Loucy (cell line): ENCODE data around the gene TBX20.

Experiments used
- H2AFZ ChIP-seq: fragments of 200-600 bp; sonication (generic); 2 replicates; pipeline ENCODE4 v1.6.0; 2016; ENCODE audit warnings: antibody characterized with exemption, mild to moderate bottlenecking, low read length, moderate library complexity
- H3F3A ChIP-seq: fragments of 200-600 bp; 2 replicates; pipeline ENCODE4 v1.6.0; 2016; ENCODE audit warnings: antibody characterized with exemption, low read depth, mild to moderate bottlenecking
- H3K27me3 ChIP-seq: fragments of 200-600 bp; sonication (generic); 2 replicates; pipeline ENCODE4 v1.6.1; 2014; ENCODE audit warnings: low read length, mild to moderate bottlenecking; ENCODE audit not compliant: insufficient read depth, poor library complexity, severe bottlenecking
- H3K36me3 ChIP-seq: fragments of 200-600 bp; sonication (generic); 2 replicates; pipeline ENCODE4 v1.6.1; 2016; ENCODE audit warnings: low read length; ENCODE audit not compliant: insufficient read depth
- H3K4me1 ChIP-seq: fragments of 200-600 bp; sonication (generic); 2 replicates; pipeline ENCODE4 v1.5.1; 2014; ENCODE audit warnings: low read length, mild to moderate bottlenecking; ENCODE audit not compliant: insufficient read depth, poor library complexity, severe bottlenecking
- H3K4me2 ChIP-seq: fragments of 200-600 bp; sonication (generic); 2 replicates; pipeline ENCODE4 v1.6.0; 2014; ENCODE audit warnings: antibody characterized with exemption, low read length, low read depth, mild to moderate bottlenecking; ENCODE audit not compliant: poor library complexity, severe bottlenecking
- H3K4me3 ChIP-seq: fragments of 200-600 bp; sonication (generic); 2 replicates; pipeline ENCODE4 v1.5.1; 2014; ENCODE audit warnings: low read length, mild to moderate bottlenecking, mixed read lengths; ENCODE audit not compliant: poor library complexity, severe bottlenecking
- H3K79me2 ChIP-seq: fragments of 200-600 bp; sonication (generic); 2 replicates; pipeline ENCODE4 v1.6.1; 2014; ENCODE audit warnings: low read length; ENCODE audit not compliant: insufficient read depth
- H3K9ac ChIP-seq: fragments of 200-600 bp; sonication (generic); 2 replicates; pipeline ENCODE4 v1.6.0; 2014; ENCODE audit warnings: mild to moderate bottlenecking, low read depth, low read length, moderate library complexity; ENCODE audit not compliant: poor library complexity, severe bottlenecking
- H3K9me2 ChIP-seq: fragments of 200-600 bp; sonication (generic); replicated peaks from 2 replicates; pipeline ENCODE4 v1.6.1; 2016; ENCODE audit warnings: low read depth, low read length, mixed read lengths
- H3K9me3 ChIP-seq: fragments of 200-600 bp; sonication (generic); 2 replicates; pipeline ENCODE4 v1.6.1; 2014; ENCODE audit warnings: mild to moderate bottlenecking, antibody characterized with exemption, low read length, low read depth; ENCODE audit not compliant: insufficient read depth
- H4K20me1 ChIP-seq: fragments of 200-600 bp; sonication (generic); 2 replicates; pipeline ENCODE4 v1.6.0; 2014; ENCODE audit warnings: antibody characterized with exemption, low read length, mild to moderate bottlenecking; ENCODE audit not compliant: insufficient read depth, poor library complexity, severe bottlenecking
- EZH2phosphoT487 ChIP-seq: fragments of 200-600 bp; IDR thresholded peaks from 2 replicates; pipeline ENCODE4 v1.6.1; 2018; ENCODE audit warnings: antibody characterized with exemption, mild to moderate bottlenecking, moderate library complexity, borderline replicate concordance
- TF ChIP-seq, protein P1 (sequence below): fragments of 200-600 bp; sonication (generic); conservative IDR thresholded peaks from 2 replicates; pipeline ENCODE4 v1.5.1; 2014; ENCODE audit warnings: mild to moderate bottlenecking, antibody characterized with exemption, low read length

The TBX20 gene

DNA sequence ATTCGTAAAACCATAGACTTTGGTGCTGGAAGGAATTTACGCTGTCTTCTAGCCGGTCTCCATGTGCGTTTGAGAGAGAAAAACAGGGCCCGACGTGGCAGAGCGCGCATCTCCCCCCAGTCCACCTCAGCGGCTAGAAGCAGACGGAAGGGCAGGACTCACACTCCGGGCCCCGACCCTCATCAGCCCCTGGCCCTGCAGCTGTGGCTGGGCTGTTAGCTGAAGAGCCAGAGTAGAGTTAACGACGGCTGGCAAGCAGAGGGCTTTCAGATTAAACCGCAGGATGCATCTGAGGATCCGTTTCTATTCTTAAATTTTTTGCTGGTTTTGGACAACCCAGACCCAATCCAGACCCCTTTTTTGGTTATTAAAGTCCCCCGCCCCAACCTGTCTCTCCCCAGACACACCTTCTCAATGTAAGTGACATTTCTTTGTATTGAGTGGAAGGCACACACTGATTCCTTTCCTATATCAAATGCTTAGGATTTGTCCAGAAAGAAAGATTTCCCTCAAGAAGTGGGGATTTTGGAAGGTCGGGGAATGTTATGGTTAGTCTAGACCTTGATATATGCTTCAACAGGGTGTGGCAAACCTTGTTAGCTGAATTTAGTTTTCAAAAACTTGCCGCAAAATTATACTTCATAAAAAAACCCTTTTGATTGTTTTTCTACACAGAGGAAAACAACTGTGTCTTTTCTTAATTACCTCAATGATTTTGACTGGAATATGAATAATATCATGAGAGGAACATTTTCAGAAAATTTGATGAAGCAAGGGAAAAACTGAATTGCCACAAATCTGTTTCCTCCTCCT is 1.7 kb upstream of the TBX20 start:
- H3K4me3 ChIP-seq = no peak overlapping the region
- no peaks in the 10 kb centered on the region for H3K9me2 ChIP-seq
- no peak for TF ChIP-seq EZH2phosphoT487
- TF ChIP-seq, protein P1, sequence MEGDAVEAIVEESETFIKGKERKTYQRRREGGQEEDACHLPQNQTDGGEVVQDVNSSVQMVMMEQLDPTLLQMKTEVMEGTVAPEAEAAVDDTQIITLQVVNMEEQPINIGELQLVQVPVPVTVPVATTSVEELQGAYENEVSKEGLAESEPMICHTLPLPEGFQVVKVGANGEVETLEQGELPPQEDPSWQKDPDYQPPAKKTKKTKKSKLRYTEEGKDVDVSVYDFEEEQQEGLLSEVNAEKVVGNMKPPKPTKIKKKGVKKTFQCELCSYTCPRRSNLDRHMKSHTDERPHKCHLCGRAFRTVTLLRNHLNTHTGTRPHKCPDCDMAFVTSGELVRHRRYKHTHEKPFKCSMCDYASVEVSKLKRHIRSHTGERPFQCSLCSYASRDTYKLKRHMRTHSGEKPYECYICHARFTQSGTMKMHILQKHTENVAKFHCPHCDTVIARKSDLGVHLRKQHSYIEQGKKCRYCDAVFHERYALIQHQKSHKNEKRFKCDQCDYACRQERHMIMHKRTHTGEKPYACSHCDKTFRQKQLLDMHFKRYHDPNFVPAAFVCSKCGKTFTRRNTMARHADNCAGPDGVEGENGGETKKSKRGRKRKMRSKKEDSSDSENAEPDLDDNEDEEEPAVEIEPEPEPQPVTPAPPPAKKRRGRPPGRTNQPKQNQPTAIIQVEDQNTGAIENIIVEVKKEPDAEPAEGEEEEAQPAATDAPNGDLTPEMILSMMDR = no peak
- no peak overlapping the region for H2AFZ ChIP-seq
- H4K20me1 ChIP-seq = no peaks in the 10 kb centered on the region
- no peaks in the 10 kb centered on the region for H3K9me3 ChIP-seq
- no peak overlapping the region for H3K4me2 ChIP-seq
- H3K36me3 ChIP-seq = no peaks in the 10 kb centered on the region
- no peak overlapping the region for H3K9ac ChIP-seq
- H3F3A ChIP-seq = no peaks in the 10 kb centered on the region
- no peaks in the 10 kb centered on the region for H3K79me2 ChIP-seq
- peaks cover 6% of the 10 kb centered on the region for H3K4me1 ChIP-seq
- no peaks in the 10 kb centered on the region for H3K27me3 ChIP-seq

DNA sequence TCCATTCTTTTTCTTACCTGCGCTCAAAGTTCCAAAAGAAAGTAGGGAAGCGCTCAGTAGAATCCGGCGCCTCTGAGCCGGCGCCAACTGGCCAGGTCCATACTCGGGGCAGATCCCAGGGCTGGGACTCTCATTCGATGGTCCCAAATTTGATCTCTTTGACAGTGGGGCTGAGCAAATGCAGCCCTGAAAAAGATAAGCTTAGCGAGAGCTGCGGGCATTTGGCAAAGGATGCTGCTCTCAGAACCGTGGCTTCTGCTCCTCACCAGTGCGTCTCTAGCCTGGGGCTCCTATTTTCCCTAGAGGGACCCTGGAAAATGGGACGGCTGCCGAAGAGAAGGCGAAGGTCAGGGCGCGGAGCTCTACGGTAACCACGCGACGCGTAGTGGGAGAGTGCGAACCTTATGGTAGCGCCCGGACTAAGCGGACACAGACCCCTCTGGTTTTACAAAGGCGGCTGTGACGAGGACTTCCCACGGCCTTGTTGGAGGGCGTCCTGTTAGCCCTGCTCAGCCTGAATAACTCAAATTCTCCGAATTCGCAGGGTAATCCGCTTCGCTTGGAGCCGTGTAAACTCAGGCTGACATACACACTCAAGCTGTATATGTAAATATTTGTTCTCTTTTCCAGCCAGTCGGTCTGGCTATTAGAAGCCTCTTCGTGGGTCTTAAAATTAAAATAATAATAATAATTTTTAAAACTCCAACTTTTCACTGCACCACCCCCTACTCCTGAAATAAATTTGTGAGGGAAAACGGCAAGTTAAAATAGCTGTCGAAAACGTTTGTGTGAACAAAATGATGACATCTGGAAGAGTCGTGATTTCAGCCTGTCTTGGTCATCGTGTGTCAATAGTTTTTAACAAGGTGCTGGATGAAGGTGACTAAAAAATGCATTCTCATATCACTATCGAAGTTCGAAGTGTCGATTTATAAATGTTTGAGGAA is 869 bp upstream of the TBX20 start:
- no peaks in the 10 kb centered on the region for H3K27me3 ChIP-seq

DNA sequence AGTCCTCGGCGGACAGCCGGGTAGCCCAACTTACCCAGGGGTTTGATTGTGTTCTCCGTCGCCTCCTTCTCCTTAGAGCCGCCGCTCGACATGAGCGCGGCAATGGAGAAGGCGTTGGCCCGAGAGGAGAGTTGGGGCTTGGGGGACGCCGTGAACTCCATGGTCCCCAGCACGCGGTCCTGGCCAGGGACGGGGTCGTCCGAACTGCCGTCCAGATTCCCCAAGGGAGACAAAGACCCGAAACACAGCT is 515 bp downstream of the TBX20 start:
- H3F3A ChIP-seq = no peaks in the 10 kb centered on the region
- no peaks in the 10 kb centered on the region for H3K9me3 ChIP-seq
- no peaks in the 10 kb centered on the region for H3K36me3 ChIP-seq
- no peak overlapping the region for H3K9ac ChIP-seq
- peaks cover 6% of the 10 kb centered on the region for H3K4me1 ChIP-seq
- no peaks in the 10 kb centered on the region for H3K9me2 ChIP-seq
- H4K20me1 ChIP-seq = no peaks in the 10 kb centered on the region
- no peak overlapping the region for H2AFZ ChIP-seq
- no peaks in the 10 kb centered on the region for H3K79me2 ChIP-seq
- no peak overlapping the region for H3K4me2 ChIP-seq
- no peak overlapping the region for H3K4me3 ChIP-seq
- no peak for TF ChIP-seq EZH2phosphoT487
- TF ChIP-seq, protein P1 = no peak
- no peaks in the 10 kb centered on the region for H3K27me3 ChIP-seq

More for the DNA sequence above, 869 bp upstream of the TBX20 start:
- H3K4me1 ChIP-seq = peaks cover 6% of the 10 kb centered on the region
- no peaks in the 10 kb centered on the region for H3K79me2 ChIP-seq
- H3K4me2 ChIP-seq = no peak overlapping the region
- no peaks in the 10 kb centered on the region for H3K9me3 ChIP-seq
- H3K4me3 ChIP-seq = no peak overlapping the region
- no peak overlapping the region for H3K9ac ChIP-seq
- TF ChIP-seq, protein P1 = no peak
- no peak for TF ChIP-seq EZH2phosphoT487
- H4K20me1 ChIP-seq = no peaks in the 10 kb centered on the region
- H3F3A ChIP-seq = no peaks in the 10 kb centered on the region
- no peaks in the 10 kb centered on the region for H3K36me3 ChIP-seq
- no peak overlapping the region for H2AFZ ChIP-seq
- no peaks in the 10 kb centered on the region for H3K9me2 ChIP-seq
